DMS 273 treated with DMSO at 0.1 percent for 48 hours (cell line): ENCODE measurements around the gene PDE1A.

Experiments used
- DNase-seq: peaks from one replicate; lab custom pipeline; 2025; lab: John Stamatoyannopoulos, UW

Gene PDE1A

GRCh38 chr2:182426918-182427240 lies at the start of gene PDE1A:
Gene PDE1A (minus strand): TSS chr2:182427036.
- no peak for DNase-seq

DNA sequence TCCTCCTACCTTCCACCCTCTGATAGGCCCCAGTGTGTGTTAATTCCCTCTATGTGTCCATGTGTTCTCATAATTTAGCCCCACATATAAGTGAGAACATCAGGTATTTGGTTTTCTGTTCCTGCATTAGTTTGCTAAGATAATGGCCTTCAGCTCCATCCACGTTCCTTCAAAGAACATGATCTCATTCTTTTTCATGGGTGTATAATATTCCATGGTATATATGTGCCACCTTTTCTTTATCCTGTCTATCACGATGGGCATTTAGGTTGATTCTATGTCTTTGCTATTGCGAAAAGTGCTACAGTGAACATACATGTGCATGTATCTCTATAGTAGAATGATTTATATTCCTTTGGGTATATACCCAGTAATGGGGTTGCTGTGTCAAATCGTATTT lies 46.8 kb upstream of the PDE1A start:
- no peak for DNase-seq

- DNase-seq = no peak
These were observed 36.9 kb upstream of the PDE1A start for GRCh38 chr2:182463760-182464159.

DNA sequence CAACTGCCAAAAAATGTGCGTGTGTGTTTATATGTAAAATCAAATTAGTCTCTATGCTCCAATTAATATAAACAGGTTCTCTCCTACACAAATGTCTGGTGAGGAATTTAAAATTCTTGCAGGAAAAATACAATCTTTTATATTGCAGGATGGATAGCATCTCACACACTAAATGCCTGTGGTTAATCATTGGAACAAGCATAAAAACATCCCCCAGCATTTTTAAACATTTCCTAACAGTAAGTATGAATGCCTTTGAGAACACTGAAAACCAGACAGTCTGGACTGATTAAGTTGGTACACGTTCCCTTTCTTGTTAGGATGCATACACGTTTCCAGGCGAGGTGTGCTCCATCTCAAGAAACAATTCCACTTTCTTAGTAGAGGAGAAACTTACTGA lies 29.9 kb upstream of the PDE1A start:
- DNase-seq = no peak

- DNase-seq = no peak
These were observed 25.7 kb upstream of the PDE1A start for GRCh38 chr2:182452456-182452990.

DNA sequence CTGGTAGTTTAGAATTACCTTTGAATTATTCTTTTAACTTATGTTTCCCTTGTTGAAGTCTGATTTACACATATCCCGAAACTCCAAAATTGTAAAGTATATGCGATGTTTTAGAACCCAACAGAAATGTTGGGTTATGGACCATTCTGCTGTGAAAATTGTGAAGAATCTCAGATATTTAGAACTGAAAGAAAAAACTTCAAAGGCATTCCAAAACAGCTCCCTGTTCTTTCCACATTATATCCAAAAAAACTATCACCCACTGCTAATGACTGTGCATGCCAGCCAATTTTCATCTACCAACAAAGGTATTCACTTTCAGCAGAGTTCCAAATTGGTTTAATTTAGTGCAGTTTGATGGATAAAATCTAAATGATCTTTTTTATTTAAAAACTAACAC lies 21.5 kb upstream of the PDE1A start:
- no peak for DNase-seq

- no peak for DNase-seq
These were observed 21.0 kb upstream of the PDE1A start for GRCh38 chr2:182447863-182448262.

DNA sequence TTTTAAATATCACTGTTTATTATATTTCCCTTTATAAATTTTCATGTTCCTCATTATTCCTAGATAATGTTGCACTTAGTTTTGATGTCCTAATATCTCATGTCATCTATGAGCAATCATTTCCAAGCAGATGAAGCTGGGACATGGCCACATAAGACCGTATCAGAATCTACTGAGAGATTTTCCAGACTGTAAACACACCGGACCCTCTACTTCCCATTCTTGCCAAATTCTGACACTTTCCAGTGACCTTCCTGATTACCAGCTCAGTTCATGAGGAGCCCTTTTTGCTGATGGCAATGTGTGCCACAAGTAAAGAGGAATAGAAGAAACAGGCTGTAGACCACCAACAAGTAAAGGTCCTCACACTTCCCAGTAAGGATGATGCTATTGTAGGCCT lies 20.3 kb upstream of the PDE1A start:
- DNase-seq = no peak

- no peak for DNase-seq
These were observed 19.3 kb upstream of the PDE1A start for GRCh38 chr2:182446087-182446486.

DNA sequence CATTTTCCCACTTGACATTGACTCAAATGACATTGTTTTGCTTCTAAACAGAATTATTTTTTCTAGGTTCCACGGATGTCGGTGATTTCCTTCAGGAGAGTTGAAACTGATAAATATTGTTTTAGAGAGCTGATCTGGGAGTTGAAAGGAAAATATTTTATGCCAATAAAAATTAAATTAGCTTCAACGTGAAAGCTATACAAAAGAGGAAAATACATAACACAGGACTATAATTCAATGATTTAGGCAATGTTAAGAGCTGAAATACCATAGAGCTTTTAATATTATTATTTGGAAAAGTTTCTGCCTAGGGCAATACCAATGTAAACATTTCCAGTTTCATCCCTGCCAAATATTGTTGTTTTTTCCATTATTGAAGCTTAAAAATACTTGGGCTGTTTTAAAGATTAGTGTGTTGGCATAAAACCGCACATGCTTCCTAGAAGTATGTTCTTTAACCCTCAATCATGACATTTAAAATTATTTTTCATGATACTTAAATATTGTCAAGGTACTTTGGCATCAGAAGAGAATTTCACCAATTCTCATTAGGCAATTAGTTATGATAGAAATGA lies 18.6 kb upstream of the PDE1A start:
- DNase-seq = no peak

- no peak for DNase-seq
These were observed 18.0 kb upstream of the PDE1A start for GRCh38 chr2:182444806-182445205.

DNA sequence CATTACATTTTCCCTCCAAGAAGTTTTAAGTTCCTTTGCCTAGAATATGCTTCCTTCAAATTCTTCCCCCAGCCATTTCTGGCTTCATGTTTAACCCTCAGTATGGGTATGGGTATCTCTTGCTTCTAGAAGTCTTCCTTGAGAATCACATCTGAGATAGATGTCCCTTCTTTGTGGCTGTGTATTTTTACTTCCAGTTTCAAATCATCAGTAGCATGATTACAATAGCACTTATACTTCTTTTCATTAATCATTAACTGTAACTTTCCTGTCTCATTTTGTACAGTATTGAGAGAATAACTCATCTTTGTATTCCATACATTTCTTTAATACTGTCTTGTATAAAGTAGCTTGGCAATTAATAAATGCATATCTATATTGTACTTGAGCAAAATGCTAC lies 17.3 kb upstream of the PDE1A start:
- no peak for DNase-seq

DNA sequence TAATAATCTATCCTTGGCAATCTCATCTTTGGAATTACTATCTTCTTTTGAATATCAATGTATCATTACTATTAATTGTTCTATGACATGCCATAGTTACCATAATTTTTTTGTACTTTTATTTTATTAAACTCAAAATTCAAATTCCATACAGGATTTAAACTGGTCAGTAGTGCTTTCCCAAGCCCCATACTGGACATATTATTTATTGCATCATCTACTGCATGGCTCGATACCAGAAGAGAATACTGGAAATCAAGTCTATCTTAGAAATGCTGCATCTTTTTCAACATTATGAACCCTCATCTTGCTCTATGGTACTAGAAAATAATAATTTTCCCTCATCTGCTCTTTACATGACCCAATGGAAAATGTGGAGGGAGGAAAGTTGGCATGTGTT lies 9.4 kb upstream of the PDE1A start:
- DNase-seq = no peak

GRCh38 chr2:182435754-182436153 lies 8.9 kb upstream of the PDE1A start:
- DNase-seq = no peak

GRCh38 chr2:182432051-182432450 lies 5.2 kb upstream of the PDE1A start:
- DNase-seq = no peak

DNA sequence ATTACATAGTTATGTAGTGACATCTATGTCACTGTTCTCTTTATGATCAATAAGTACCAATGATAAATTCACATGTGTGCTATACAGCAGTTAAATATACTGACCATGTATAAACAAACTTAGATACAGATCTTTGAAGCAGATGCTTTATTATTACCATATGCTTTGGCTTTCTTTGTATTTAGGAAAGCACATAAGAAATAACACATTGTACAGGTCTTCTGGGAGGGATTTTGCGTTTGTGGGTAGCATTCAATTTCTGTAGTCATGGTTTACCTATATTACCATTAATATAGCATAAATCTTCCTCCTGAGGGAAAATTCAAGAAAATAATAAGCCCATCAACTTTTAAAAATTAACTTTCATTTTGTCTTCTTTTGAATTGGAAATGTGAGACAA lies 1.6 kb upstream of the PDE1A start:
- DNase-seq = no peak

DNA sequence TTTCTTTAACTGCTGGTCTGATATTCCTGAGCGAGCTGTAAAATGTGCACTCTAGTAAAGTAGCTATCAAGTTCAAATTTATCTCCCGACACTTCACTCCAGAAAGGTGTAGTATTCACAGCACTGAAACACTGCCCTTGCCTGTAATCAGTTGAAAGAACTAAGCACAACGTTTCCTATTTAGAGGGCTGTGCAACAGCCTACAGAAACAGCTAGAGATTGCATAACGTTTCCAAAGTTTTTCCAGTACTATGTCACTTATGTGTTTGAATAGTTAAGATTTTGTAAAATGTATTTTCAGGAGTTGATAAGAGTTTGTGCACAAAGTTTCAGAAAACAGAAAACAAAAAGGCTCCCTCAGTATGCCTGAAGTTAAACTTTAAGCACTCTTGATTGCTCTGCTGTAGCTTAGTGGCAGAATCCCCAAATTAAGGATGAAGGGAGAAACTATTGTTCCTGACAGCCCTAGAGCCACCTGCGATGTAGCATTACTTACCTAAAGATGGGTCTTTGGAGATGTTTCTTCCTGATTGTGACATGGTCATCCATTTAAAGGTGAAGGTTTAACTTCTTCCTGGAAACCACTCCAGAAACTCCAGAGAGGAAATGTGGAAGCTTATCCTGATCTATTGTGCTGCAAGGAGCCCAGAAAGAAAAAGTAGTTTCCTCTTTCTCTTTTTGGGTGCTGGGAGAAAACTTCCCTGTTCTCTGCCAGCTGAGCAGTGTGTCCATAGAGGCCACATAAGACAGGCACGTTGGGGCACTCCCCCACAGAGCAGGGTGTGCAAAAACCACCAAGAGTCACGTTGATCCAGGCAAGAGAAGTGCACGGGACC lies 536 bp downstream of the PDE1A start:
- DNase-seq = no peak

GRCh38 chr2:182422864-182423263 lies 4.0 kb downstream of the PDE1A start:
- DNase-seq = no peak

DNA sequence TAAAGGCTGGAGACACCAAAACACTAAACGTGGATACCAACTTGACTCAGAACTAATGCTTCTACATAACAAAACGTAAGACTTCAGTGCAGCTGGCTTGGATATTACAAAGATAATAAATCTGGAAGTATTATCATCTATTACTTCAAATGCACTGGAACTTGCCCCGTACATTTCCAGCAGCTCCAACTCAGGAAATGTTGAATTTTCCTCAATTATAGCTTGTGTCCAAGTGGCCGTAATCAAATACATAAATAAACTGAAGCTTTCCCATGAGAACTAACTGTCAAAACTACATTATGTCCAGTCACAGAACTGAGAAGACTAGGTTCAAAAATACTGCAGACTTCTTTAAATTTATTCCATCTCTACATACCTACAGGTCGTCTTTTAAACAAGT lies 6.2 kb downstream of the PDE1A start:
- no peak for DNase-seq

- DNase-seq = no peak
These were observed 10.0 kb downstream of the PDE1A start for GRCh38 chr2:182416861-182417260.

DNA sequence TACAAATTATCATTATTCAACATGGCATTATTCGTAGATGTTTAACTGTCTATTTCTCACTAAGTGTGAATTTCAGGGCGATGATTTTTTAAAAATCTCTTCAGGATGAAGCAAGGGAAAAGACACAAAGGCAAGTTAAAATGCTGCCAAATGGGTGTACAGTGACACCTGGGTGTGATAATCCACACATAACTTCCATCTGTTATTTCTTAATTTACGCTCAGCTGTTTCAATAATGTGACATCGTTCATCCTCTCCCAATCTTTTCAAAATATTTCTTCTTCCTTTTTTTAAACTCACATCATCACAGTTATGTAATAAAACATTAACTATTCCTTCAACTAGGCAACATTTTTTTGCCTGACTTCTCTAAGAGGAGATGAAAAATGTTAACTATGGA lies 10.6 kb downstream of the PDE1A start:
- DNase-seq = peak; percentile 9

DNA sequence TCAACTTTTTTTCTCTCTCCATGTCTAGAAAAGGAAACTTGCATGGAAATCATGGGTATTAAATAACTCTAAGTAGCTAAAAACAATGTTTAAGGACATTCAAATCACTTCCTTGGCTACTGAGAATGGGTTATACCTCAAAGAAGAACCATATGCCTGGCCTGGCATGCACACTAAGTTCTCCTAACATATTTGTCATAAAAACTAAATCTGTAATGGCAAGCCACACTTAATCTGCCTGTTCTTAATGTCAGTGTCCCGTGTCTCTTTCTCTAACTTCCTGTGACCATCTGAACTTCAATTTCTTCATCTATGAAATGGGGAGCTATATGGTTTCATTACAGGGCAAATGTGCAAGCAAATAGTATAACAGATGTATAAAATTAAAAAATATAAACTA lies 11.1 kb downstream of the PDE1A start:
- DNase-seq = no peak

DNA sequence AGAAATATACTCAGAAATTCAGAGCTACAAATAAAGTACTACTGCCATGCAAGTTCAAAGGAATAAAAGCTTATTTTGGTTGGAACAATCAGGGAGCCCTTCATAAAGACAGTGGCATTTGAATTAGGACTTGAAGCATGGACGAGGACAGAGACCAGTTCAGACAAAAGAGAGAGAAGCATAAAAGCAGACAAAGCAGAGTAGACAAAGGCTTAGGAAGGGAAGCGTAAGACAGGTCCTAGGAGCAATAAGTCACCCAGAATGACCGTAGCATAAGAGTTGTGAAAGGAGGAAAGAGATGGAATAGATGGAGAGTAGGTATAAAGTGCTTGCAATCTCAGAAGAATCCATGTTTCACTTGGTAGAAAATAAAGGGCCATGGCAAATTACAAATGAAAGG lies 14.0 kb downstream of the PDE1A start:
- no peak for DNase-seq

- DNase-seq = no peak
These were observed 16.7 kb downstream of the PDE1A start for GRCh38 chr2:182410120-182410519.
